Activated CD4-positive, alpha-beta T cell treated with anti-CD3 and anti-CD28 coated beads for 1 hour (primary cell): ENCODE results near the gene VAX1.
"Not testable (repeated sequence)": the region's sequence is repeated elsewhere in the genome, so short reads cannot be mapped to it uniquely, and the experiment has no call there.

Experiments
- DNase-seq: peaks from one replicate; pipeline ENCODE4 v3.0.0-alpha.2; 2020

Gene VAX1, protein sequence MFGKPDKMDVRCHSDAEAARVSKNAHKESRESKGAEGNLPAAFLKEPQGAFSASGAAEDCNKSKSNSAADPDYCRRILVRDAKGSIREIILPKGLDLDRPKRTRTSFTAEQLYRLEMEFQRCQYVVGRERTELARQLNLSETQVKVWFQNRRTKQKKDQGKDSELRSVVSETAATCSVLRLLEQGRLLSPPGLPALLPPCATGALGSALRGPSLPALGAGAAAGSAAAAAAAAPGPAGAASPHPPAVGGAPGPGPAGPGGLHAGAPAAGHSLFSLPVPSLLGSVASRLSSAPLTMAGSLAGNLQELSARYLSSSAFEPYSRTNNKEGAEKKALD

DNA sequence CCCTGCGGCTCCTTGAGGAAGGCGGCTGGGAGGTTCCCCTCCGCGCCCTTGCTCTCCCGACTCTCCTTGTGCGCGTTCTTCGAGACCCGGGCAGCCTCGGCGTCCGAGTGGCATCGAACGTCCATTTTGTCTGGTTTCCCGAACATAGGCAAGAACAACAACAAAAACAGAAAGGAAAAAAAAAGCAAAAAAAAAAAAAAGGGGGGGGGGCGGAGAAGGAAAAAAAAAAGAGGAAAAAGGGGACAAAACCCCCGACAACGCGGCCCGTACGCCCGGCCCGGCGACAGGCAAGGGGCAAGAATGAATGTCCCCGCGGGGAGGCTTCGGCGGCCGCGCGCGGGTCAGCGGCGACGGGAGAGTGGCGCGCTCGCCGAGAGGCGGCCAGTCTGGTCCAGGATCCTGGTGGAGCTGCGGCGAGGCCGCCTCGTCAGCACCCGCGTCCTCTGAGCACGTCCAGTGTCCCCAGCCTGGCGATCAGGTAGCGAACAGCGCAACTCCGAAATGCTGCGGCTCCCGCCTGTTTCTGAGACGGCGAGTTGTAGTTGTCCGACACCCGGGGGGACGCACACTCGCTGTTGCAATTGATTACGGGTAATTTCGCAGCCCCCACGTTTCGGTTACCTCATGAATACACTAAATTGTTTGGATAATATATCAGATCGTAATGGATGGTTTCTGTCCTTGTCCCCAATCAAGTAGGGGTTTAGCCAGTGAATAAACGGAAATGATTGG lies at the start of gene VAX1:
Gene VAX1 (minus strand): TSS at position 360 of the 732 bp plus-strand sequence. CDS start 214 bp downstream, at position 146.
- DNase-seq = no peak

DNA sequence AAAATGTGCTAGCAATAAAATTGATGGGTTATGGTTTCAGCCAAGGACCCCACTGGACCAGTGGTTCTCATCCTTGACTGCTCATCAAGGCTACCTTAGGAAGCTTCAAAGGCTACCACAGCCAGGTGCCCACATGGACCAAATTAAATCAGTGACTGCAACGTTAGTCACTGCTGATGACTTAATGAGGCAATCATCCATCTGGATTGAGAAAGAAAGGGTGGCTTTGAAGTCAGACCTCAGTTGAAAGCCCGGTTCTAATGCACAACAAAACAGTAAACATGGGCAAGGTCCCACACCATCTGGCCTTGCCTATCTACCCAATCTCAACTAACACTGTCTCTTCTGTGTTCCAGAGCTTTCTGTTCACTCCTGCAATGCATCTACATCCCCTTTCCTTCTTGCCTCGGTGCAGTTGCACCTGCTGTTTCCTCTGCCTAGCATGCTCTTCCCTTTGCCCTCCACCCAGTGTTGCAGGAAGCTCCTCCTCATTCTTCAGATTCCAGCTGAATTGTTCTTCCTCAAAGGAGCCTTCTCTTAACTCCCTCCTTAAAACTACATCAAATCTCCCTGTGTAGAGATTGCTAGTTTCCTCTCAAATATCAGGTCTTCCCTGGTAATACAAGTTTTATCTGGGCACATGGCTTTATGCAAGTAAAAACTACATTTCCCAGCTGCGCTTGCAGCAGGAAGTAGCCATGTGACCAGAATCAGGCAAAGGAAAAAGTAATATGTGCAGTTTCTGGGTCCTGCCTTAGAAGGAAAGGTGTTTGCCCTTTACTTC lies 49.0 kb upstream of the VAX1 start:
- no peak for DNase-seq

DNA sequence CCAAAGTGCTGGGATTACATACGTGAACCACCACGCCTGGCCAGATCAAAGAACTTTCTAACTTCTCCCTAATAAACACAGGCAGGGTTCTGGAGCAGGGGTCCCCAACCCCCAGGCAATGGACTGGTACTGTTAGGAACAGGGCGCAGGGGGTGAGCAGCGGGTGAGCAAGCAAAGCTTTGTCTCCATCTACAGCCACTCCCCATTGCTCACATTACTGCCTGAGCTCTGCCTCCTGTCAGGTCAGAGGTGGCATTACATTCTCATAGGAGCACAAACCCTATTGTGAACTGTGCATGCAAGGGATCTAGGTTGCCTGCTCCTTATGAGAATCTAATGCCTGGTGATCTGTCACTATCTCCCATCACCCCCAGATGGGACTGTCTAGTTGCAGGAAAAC lies 47.7 kb upstream of the VAX1 start:
- not testable (repeated sequence) for DNase-seq

DNA sequence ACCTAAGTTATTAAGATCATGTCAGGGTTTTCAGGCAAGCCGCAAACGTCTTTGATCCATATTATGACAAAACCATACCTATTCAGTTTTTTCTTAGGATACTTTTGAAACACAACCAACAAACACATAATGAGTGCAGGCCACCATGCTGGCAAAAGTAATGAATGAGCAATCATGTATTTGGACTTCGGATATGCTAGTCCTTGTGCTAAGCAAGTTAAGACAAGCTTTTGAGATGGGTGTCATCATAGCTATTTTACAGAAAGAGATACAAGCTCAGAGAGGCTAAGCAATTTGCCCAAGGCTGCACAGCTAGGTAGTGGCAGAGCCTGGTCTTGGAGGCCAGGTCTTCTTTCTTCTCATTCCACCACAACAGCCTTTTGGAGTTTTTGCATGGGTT lies 46.8 kb upstream of the VAX1 start:
- no peak for DNase-seq

DNA sequence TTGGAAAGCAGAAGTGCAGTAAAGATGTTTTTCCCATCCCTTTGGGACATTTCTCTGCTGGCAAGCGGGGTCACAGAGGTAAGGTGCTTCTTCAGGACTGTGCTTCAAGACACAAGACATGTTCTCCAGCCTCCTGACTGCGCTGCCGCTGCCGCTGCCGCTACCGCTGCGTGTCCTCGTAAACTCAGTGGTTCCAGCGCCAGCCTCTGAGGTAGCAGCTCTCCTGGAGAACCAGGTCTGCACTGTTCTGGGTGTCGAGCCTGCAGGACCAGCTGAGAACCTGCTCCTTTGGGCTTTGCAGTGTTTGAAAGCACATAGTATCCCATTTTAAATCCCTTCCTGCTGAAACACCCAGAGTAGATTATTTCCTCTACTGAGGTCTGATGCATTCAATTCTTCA lies 46.2 kb upstream of the VAX1 start:
- no peak for DNase-seq

DNA sequence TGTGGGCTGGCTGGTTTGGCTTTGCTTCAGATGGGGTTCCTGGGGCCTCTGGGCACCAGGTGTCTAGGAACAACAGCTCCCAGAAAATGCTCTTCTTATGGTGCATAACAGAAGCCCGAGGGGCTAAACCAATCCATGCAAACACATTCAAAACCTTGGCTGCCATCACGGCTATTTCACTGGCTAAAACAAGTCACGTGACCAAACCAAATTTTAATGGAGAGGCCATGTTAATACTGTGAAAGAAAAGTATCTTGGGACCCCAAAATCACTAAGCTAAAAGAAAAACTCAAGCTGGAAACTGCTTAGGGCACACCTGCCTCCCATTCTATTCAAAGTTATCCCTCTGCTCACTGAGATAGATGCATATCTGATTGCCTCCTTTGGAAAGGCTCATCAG lies 40.1 kb upstream of the VAX1 start:
- DNase-seq = no peak

DNA sequence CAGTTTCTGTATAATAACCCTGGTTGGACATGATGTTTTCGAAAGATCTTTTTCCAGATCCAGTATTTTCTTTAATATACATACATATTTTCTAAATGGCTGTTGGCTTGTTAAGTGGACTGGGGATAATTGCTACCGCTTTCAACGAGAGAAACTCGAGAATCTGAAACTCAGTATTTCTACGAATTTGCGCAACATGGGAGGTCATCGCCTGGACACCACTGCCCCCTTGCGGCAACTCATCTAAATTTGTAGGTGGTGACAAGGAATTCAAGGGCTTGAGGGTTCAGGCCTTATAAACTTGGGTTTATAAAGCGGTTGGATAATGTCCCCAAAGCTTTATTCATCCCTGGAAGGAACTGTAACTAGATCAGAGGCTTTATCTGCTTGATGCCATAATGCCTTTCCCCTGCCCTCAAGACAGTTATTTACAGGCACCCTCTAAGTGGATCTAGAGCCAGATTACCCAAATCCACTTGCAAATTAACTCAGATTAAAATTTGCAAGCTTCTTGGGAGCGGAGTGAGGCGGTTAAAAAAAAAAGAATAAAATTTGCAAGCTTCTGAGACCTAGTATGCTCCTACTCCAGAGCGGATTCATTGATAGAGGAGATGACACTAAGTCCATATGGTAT lies 37.9 kb upstream of the VAX1 start:
- peak; percentile 56 for DNase-seq

DNA sequence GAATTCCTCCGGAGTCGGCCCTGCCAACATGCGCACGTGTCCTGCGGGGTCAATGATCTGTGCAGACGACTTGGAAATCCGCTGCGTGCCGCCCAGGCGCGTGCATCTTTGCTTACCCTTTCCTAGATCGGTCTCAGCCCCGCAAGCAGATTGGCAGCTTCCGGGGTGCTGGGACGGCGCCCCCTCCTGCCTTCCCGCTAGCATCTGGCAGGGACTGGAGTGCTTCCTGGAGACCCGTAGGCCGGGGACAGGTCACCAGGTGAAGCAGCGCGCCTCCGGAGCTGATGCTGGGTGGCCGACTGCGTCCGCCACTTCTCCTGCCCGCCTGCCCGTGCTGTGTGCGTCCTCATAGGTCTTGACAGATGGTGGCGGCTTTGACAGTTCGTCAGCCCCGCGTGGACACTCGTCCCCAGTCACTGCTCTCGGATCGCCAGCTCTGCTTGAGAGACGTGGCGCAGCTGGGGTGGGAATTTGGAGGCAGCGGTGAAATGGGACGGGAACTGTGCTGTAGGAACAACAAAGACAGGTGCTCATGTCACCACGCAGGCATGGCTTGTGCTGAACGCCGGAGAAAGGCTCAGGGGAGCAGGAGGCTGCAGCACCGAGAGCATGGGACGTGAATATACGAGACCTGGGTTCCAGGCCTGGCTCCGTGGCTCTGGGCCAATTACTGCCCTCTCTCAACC lies 37.3 kb upstream of the VAX1 start:
- no peak for DNase-seq

DNA sequence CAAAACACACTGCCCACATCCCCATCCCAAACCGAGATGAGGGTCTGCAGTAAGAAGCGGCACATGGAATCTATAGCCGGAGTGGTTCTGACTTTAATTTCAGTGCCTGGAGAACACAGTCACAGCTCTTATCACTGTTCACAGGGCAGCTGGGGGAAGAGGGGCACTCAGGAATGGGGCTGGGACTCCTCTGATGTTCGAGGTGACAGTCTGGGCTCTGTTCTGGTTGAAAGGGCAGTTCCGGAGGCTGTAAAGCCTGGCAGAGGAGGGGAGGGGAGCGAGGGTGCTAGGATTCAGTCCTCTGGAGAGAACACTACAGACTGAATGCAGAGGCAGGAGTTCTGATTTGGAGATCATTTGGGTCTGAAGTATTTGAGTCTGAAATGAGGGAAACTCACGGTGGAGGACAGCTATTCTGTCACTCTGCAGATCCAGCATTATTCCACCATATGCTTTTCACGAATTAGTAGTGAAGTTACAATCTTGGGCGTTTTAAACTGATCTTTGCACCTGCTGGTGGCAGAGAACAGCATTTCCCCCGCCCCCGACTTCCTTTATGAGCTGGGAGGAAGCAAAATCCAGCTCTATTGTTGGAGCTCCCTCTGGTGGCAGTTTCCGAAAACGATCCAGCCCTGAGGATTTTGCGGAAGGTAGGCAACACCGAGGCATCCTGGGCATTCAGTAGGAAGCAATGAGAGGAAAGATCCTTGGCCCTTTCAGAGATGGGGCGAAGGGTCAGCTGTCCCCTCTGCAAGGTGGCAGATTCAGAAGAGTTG lies 36.6 kb upstream of the VAX1 start:
- peak; percentile 72 for DNase-seq

DNA sequence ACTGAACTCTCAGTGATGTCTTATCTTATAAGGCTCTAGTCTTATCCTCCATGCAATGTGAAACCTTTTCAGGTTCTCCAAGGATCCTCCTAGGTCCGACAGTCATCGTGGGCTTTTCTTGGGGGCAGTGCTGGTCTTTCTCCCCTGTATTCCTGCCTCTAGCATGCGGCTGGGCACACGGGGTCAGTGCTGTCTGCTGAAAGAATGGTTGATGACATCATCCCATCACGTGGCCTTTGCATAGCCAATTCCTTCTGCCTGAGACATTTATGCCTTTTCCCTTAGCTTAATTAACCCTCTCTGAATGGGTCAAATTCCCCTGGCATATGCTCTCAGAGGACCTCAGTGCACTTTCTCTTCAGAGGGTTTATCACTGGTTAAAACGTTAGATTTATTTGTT lies 32.2 kb upstream of the VAX1 start:
- DNase-seq = no peak

DNA sequence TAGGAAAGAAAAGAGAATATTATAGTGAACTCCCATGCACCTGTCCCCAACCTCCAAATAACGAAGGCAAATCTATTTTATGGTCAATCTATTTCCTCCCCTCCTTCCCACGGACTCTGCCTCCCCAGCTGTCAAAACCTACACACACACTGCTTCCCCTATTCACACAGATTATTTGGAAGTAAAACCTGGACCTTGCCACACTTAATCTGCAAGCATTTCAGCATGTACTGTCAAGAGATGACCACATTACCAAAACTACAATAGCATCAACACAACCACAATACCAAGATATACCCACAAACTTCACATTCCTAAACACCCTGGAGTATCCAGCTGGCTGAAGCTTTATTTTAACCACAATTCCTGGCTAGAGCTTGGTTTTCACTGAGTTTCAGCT lies 31.4 kb upstream of the VAX1 start:
- no peak for DNase-seq

DNA sequence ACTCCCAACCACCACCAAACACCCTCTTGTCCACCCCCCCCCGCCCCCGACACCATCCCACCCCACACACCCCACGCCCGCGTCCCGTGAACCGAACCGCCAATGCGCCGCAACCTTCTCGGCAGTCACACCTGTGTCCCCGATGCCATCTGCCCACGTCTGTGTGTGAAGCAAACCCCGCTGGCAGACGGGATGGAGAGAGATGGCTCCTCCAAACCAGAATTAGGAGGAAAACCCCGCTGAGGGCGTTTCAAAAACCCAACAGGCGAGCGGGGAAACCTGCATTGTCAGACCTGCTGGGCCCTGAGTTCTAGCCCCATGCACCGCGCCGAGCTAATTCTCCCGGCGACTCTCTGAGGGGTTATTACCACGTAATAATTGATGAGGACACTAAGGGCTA lies 30.7 kb upstream of the VAX1 start:
- DNase-seq = no peak

DNA sequence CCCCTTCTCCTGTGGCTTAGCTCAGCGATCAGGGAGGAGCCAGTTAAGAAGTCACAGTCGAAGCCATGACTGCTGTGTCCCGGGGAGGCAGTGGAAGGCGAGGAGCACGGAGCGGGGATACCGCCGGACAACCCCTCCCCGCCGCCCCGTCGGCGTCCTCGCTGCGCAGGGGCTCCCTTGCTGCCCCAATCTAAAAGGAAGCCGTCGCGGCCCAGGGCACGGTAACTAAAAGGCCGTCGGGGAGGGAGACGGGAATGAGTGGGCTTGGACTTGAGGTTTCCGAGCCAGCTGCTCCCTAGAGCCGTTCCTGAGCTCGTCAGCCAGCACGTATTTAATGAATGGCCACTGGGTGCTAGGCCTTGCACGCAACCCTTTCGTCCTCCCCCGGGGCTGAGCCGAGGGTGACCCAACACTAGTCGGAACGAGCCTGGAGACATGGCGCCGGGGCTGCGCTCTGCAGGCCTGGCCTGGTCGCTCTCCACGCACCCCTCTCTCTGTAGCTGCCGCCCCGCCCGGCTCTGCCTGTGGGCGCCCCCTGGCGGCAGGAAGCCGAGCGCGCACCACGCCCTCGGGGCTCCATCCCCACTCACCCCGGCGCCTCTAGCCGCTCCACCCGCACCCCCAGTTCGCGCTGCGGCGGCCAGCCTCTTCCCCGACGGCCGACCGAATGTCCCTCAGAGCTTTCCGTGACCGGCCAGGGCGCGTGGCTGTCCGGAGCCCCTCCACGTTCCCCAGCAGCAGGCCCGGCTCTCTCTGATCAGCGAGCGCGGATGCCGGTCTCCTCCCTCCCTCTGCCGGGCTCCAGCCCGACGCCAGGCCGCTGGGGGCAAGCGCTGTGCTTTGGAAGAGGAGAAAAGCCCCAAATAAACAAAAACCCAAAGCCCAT lies 30.0 kb upstream of the VAX1 start:
- peak; percentile 50 for DNase-seq

DNA sequence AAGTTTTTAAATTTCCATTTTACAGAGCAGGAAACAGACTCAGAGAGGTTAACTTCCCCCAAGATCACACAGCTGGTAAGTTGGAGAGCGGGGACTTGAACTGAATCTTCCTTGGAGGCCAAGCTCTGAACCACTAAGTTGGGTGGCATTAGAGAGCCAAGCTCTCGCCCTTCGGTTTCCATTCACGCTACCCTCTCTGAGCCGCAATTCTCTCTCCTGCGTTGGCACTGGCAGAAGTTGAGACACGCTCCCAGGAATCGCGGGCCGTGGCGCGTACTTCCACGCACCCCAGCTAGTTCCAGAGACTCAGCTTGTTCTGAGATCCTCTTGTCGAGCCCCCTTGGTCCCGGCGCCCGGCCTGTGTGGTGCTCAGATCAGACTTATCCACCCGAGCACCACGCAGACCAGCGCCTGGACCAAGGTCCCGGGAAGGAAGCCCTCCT lies 29.3 kb upstream of the VAX1 start:
- no peak for DNase-seq

DNA sequence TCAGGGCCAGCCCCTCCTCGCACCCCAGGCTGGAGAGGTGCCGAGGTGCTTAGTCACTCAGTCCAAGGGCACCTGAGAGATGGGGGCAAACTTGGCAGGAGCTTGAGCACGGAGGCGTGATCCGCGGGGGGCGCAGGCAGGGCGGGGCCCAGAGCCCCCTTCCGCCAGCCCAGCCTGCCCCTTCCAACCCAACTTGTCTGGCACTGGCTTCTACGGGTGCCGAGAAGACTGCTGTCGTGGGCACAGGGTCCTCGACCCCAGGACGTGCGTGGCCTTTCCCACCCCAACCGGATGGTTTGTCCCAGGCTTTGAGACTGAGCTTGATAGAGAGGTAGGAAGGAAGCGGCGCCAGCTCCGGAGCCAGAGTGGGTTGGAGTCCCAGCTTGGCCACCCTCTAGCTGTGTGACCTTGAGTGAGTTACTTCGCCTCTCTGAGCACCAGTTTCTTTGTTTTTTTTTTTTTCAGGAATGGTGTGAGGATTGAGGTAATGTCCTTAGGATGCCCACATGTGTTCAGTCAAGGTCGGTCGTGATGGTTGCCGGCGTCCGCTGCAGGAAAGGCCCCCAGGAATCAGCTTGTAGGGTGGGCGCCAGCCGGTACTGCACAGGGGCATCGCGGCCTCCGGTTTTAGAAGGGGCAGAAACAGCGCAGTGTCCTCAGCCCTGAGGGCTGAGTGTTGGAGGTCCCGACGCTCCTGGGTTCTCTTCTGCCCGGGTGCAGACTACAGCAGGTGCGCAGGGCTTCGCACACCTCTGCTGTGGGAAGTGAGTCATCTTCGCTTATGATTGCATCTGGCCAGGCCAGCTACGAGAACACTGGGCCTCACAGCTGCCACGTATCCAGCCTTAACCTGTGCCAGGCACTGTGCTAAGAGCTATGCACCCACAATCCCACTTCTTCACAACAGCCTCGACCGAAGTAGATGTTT lies 28.6 kb upstream of the VAX1 start:
- DNase-seq = no peak

DNA sequence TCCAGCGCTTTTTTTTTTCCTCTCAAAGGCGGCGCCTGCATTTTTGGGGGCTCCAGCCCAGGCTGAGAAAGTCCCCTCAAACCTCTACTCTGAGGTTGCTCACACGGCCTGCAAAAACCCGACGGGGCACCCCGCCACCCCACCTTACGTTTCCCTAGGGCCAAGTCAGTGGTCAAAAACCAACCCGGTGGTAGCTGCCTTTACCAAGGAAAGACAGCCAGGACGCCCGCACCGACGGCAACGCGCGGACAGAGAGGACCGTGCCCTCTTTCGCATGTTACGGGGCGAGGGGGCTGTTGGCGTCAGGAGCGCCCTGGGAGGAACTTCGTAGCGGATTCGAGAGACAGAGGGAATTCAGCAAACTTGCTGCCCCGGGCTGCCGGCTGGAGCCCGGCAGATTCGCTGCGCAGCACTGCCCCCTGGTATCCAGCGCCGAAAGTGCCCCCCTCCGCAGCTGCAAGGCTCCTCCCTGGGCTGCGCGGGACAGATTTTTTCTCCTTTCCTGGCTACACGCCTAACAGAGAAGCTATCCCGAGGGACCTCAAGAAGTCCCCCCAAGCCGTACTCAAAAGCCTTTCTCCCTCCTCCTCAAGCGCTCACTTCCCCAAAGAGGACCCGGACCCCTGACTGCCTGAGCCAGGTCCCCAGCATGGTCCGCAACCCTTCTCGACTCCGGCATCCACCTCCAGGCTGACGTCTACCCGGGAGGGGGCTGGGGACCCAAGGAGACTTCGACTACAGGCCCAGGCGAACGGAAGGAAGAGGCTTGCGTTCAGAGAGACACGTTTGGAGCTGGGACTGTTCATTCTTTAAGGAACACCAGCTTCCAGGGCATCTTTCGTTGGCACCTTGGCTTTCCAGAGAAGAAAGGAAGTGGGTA lies 27.7 kb upstream of the VAX1 start:
- DNase-seq = no peak

DNA sequence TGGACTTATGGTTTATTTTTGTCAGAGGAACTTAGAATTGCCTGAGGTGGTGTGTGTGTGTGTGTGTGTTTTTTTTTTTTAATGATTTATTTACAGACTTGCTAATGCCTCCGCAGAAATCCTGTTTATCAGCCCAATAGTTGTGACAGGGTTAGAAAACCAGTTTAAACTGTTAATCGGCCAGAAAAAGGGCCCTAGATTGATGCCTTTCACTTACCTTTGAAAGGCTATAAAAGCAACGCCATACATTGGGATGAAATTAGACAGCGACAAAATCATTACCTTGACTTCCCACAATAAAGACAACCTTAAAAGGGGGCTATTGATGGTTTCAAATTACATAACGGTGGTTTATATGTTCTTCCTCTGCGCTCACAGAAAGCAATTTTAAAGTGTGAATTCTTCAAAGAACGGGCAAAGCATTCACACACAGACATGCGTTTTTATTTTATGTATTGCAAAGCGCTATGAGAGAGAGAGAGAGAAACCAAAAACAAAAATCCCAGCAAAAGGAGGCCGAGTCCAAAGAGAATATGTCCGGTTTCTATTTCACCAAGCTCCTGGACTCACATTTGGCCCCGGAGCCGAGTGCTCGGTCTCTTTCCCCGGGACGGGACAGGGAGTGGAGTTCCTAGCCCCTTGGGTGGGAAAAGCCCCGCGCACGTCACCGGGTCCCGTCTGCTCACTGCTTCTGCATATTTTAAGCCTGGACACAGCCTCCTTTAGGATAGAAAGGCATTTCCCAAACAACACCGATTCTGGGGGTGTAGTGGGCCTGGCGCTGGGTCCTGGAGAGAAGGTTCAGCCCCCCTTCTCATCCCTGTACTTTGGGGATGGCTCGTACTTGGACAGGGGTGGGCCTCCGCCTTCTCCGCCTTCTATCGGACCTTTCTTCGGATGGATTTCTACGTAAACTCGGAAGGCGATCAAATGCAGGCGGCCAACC lies 26.8 kb upstream of the VAX1 start:
- DNase-seq = no peak
